HepG2 (cell line): ENCODE results near the gene GHRHR. TPM values are rescaled to one million over a fixed set of nuclear protein-coding genes. Genes with fewer than 3 reads are reported as not detected.

Experiments used
- KLF13 ChIP-seq: sonication (generic); formaldehyde crosslinking; IDR thresholded peaks from 2 replicates; pipeline ENCODE4 v1.4.0; 2020; ENCODE audit warnings: mild to moderate bottlenecking, missing genetic modification reagents
- ZNF10 ChIP-seq: sonication (generic); formaldehyde crosslinking; IDR thresholded peaks from 2 replicates; pipeline ENCODE4 v1.4.0; 2020; ENCODE audit warnings: mild to moderate bottlenecking, low read depth, missing genetic modification reagents, borderline replicate concordance
- ZNF3 ChIP-seq: IDR thresholded peaks from 2 replicates; pipeline ENCODE4 v1.7.0; 2017; ENCODE audit warnings: inconsistent platforms
- polyA plus RNA-seq, 8 experiments: library from polyadenylated mRNA; depleted of rRNA in 3 of 8; stranded (reverse) in 7 of 8; unstranded in 1 of 8; fragments of >200 nt; fragmentation: Illumina TruSeq in 4 of 8; extraction: Trizol in 4 of 8; gene quantifications; 2 replicates each; pipeline versions ENCODE4 v1.2.1 to v1.2.3, GENCODE V29; 2011 to 2016; ENCODE audit warnings: low read depth in 4 of 8, missing spikeins in 1 of 8, mixed read lengths in 1 of 8; ENCODE audit not compliant: insufficient read depth in 1 of 8
- total RNA-seq, 5 experiments: library from RNA; depleted of rRNA; stranded (reverse); fragments of >200 nt; fragmentation: Illumina TruSeq; extraction: Trizol; gene quantifications; 2 replicates each; pipeline ENCODE4 v1.2.3, GENCODE V29; 2016; ENCODE audit warnings: low read depth in 1 of 5
- TF ChIP-seq, protein P1 (sequence below): sonication (generic); formaldehyde crosslinking; IDR thresholded peaks from 2 replicates; pipeline ENCODE4 v1.4.0; 2020; ENCODE audit warnings: mild to moderate bottlenecking, missing genetic modification reagents, borderline replicate concordance
- TF ChIP-seq, protein P2 (sequence below): sonication (generic); formaldehyde crosslinking; IDR thresholded peaks from 2 replicates; pipeline ENCODE4 v1.8.0; 2022; ENCODE audit warnings: missing genetic modification reagents, mild to moderate bottlenecking, inconsistent platforms, borderline replicate concordance

The GHRHR gene
- total and polyA plus RNA-seq, 2 of the 13 experiments (the other 11 are each of a cell fraction or from before 2014, with no cell fraction given): not detected

DNA sequence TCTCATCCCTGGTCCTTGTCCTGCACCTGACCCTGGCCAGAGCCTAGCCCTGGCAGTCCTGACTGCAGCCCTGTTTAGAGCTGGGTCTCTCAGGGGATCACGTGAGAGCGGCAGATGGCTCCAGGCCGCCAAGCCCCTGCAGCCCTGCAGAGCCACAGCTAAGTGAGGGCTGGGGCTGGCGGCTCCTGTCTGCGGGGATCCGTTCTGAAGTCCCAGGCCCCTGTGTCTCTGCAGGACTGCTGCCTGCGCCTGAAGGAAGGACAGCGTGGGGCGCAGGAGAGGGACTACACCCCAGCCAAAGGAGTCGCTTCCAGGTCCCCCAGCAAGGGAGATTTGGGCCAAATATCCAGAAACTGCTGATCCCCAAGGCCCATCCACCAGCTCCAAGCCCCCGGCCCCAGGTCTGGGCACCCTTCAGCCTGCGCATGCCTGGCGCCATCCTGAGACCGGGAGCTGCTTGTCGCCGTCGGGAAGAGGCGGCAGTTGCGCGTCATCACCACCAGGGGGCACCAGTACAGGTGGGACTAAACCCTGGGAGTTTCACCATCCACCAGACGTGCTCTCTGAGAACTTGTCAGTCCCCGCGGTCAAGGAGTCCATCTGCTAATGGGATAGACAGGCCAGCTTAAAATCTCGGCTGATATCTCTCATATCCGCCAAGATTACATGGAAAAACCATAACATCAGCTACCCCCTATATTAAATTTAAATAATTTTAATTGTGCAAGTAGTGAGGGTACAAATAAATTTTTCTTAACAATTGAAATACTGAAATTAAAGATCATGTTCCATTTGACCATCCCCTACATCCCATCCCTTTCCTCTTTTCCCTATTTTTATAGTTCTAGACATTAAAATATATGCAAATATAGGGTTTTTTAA lies 25.1 kb upstream of the GHRHR start (continued):
- TF ChIP-seq, protein P1, sequence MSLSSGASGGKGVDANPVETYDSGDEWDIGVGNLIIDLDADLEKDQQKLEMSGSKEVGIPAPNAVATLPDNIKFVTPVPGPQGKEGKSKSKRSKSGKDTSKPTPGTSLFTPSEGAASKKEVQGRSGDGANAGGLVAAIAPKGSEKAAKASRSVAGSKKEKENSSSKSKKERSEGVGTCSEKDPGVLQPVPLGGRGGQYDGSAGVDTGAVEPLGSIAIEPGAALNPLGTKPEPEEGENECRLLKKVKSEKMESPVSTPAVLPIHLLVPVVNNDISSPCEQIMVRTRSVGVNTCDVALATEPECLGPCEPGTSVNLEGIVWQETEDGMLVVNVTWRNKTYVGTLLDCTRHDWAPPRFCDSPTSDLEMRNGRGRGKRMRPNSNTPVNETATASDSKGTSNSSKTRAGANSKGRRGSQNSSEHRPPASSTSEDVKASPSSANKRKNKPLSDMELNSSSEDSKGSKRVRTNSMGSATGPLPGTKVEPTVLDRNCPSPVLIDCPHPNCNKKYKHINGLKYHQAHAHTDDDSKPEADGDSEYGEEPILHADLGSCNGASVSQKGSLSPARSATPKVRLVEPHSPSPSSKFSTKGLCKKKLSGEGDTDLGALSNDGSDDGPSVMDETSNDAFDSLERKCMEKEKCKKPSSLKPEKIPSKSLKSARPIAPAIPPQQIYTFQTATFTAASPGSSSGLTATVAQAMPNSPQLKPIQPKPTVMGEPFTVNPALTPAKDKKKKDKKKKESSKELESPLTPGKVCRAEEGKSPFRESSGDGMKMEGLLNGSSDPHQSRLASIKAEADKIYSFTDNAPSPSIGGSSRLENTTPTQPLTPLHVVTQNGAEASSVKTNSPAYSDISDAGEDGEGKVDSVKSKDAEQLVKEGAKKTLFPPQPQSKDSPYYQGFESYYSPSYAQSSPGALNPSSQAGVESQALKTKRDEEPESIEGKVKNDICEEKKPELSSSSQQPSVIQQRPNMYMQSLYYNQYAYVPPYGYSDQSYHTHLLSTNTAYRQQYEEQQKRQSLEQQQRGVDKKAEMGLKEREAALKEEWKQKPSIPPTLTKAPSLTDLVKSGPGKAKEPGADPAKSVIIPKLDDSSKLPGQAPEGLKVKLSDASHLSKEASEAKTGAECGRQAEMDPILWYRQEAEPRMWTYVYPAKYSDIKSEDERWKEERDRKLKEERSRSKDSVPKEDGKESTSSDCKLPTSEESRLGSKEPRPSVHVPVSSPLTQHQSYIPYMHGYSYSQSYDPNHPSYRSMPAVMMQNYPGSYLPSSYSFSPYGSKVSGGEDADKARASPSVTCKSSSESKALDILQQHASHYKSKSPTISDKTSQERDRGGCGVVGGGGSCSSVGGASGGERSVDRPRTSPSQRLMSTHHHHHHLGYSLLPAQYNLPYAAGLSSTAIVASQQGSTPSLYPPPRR (CRISPR knock-in tag): no peak
- no peak for TF ChIP-seq ZNF10 (CRISPR knock-in tag)
- 0 out of 2 replicates have a peak, but pooled peaks have one; percentile 43 for TF ChIP-seq ZNF3 (CRISPR knock-in tag)
- no peak for TF ChIP-seq KLF13 (CRISPR knock-in tag)
- TF ChIP-seq, protein P2, sequence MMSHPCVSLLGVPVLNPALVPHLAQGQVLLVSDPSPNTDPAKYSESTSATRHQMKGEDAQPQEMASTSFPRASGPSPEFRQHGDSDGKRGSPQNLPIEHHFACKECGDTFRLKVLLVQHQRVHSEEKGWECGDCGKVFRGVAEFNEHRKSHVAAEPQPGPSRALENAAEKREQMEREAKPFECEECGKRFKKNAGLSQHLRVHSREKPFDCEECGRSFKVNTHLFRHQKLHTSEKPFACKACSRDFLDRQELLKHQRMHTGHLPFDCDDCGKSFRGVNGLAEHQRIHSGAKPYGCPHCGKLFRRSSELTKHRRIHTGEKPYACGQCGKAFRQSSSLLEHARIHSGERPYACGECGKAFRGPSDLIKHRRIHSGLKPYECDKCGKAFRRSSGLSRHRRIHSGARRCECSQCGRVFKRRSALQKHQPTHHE: no peak
